WI38 (cell line): ENCODE results near the gene HAUS8.

Experiments used
- H3K4me3 ChIP-seq: 2 replicates; pipeline ENCODE4 v1.5.1; 2011; ENCODE audit warnings: low read depth, mild to moderate bottlenecking, control low read depth, low read length
- CTCF ChIP-seq: IDR thresholded peaks from 2 replicates; pipeline ENCODE4 v1.5.1; 2012; ENCODE audit warnings: low read depth, mild to moderate bottlenecking, control low read depth, low read length

HAUS8 gene

GRCh38 chr19:17114414-17114831 is 39.2 kb upstream of the HAUS8 start:
- no peak overlapping the region for H3K4me3 ChIP-seq

GRCh38 chr19:17113127-17113785 is 38.0 kb upstream of the HAUS8 start:
- no peak overlapping the region for H3K4me3 ChIP-seq
- no peak for TF ChIP-seq CTCF

More at GRCh38 chr19:17114414-17114831, 39.2 kb upstream of the HAUS8 start:
- TF ChIP-seq CTCF: no peak

DNA sequence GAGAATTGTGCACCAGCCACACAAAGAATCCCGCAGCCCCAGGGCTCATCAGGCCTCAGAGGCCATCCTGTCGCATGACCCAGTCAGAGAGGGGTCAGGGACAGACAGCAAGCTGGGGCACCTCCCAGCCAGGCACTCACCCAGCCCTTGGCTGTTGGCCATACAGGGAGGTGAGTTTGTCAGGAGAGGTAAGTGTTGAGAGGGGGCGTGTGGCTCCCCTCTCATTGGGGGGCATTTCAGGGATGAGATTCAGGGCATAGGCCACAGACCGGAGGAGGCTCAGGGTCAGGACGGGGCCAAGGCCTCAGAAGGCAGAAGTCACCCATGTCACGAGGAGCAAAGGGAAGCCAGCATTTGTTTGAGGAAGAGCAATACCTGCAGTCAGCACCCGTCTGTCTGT is 37.4 kb upstream of the HAUS8 start:
- TF ChIP-seq CTCF: no peak

DNA sequence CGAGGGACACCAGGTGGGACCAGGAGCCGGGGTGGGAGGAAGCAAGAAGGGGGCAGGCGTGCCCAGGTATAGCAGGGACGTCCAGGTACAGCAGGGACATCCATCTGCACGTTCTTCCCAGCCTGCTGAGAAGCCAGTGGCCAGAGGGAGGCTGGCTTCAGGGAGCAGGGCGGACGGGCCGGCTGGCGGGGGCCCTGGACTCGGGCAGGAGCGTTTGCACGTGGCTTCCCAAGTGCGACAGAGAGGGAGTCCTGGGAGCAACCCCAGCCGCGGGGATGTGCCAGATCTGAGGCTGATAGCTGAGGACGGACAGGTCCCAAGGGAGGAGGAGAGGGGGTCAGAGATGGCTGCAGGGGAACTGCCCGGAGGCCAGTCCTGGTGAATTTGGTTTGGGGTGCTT is 37.0 kb upstream of the HAUS8 start:
- TF ChIP-seq CTCF: no peak
- H3K4me3 ChIP-seq: no peak overlapping the region

More for the DNA sequence above, 37.4 kb upstream of the HAUS8 start:
- H3K4me3 ChIP-seq: no peak overlapping the region

- no peak for TF ChIP-seq CTCF
- no peak overlapping the region for H3K4me3 ChIP-seq
Observed at GRCh38 chr19:17111766-17112165, 36.5 kb upstream of the HAUS8 start.

DNA sequence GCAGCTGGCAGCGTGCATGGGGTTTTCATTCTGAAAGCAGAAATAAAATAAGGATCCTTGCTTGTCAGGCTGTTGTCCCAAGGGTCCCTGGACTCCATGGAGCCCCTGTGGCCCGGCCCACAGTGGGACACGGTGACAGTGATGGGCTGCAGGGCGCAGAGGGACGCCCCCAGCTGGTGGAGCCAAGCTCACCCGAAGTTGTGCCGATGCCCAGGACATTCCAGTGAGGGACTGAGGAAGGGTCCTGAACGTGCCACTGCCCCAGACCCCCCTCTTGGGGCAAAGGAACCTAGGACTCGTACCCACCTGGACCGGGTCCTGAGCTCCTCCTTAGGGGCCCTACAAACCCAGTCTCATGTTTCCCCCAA is 35.3 kb upstream of the HAUS8 start:
- TF ChIP-seq CTCF: no peak
- H3K4me3 ChIP-seq: no peak overlapping the region

- TF ChIP-seq CTCF: no peak
- no peak overlapping the region for H3K4me3 ChIP-seq
Observed at GRCh38 chr19:17109962-17110598, 34.8 kb upstream of the HAUS8 start.
